Pulmonary artery endothelial cell (primary cell): ENCODE measurements around the gene RPS10. TPM values are rescaled to one million over a fixed set of nuclear protein-coding genes. Genes with fewer than 3 reads are reported as not detected.
A peak's percentile ranks its signal among the peaks of the same experiment; 100 is the strongest.
"Not testable (repeated sequence)": the region's sequence is repeated elsewhere in the genome, so short reads cannot be mapped to it uniquely, and the experiment has no call there.

Source experiments
- DNase-seq: peaks from one replicate; pipeline ENCODE4 v3.0.0-alpha.2; 2011; ENCODE audit warnings: low read depth, low spot score
- total RNA-seq: library from RNA; depleted of rRNA; stranded (reverse); fragments of >200 nt; gene quantifications from 2 replicates; pipeline ENCODE4 v1.2.3, GENCODE V29; 2014

The RPS10 gene
- total RNA-seq, 1 donor from 2014 or later, result 1,833 TPM

DNA sequence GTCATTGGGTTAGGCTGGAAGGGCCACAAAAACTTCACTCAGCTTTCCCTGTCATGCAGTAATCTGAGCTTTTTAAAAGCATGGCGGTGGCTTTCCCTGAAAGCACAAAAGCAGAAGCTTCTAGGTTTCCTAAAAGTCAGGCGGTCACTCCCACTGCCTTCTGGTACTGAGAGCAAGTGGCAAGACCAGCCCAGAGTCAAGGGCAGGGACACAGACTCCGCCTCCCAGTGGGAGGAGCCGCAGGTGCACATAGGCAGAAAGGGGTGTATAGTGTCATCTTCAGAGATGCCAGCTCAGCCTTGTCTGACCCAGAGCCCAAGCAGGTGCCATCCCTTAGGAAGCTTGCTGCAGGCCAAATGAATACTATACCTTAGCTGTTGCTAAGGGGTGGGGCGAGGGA is 22.0 kb upstream of the RPS10 start:
- DNase-seq, result no peak

DNA sequence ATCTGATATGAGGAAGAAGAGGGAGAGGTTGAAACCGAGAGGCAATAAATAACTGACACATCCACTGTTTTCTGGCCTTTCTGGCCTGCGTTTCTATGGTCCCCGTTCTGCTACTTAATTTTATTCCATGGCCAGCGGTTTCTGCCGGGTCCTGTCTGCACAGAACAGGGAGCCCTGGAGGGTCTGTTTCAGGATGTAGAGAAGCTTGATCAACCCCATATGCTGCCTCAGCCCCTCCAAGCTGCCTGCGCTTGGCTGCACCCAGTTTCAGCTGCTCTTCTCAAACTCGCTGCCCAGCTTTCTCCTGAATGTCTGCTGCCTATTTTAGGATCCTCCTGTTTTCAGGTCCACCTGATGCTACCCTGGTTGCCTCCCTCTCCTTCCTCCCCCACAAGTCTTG is 21.5 kb upstream of the RPS10 start:
- DNase-seq, result no peak

GRCh38 chr6:34445313-34445860 is 19.5 kb upstream of the RPS10 start:
- no peak for DNase-seq

DNA sequence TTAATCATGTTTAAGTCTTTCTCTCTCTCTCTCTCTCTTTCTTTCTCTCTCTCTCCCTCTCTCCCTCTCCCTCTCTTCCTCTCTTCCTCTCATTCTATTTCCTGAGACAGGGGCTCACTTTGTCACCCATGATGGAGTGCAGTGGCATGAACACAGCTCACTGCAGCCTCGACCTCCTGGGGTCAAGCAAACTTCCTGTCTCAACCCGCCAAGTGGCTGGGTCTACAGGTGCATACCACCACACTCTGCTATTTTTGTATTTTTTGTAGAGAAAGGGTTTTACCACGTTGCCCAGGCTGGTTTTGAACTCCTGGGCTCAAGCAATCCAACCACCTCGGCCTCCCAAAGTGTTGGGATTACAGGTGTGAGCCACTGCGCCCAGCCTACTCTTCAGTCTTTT is 15.7 kb upstream of the RPS10 start:
- DNase-seq, result no peak

DNA sequence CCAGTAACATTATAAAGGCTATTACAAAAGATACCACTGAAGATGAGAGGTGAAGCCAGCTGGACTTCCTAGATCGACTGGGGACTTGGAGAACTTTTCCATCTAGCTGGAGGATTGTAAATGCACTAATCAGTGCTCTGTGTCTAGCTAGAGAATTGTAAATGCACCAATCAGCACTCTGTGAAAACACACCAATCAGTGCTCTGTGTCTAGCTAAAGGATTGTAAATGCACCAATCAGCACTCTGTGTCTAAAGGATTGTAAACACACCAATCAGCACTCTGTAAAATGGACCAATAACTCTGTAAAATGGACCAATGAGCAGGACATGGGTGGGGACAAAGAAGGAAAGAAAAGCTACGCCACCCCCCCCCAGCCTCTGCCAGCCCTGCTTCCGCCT is 13.6 kb upstream of the RPS10 start:
- DNase-seq, result no peak

DNA sequence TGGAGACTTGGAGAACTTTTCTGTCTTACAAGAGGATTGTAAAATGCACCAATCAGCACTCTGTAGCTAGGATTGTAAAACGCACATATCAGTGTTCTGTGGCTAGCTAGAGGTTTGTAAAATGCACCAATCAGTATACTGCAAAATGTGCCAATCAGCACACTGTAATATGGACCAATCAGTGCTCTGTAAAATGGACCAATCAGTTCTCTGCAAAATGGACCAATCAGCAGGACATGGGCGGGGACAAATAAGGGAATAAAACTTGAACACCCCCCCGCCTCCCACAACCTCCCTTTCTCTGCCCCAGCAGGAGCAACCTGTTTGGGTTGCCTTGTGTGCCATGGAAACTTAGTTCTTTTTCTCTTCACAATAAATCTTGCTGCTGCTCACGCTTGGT is 12.8 kb upstream of the RPS10 start:
- no peak for DNase-seq

DNA sequence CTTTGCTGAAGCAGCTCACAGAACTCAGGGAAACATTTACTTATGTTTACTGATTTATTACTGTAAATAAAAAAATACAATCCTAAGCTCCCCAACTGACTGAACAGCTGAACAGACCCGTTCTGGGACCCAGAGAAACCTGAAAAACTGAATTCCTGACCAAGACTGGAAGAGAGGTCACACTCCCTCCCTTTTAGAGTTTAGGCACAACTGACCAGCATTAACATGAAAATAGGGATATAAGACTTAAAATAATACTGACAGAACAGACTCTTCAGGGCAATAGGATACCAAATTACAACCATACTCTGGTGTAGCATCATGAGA is 11.7 kb upstream of the RPS10 start:
- no peak for DNase-seq

DNA sequence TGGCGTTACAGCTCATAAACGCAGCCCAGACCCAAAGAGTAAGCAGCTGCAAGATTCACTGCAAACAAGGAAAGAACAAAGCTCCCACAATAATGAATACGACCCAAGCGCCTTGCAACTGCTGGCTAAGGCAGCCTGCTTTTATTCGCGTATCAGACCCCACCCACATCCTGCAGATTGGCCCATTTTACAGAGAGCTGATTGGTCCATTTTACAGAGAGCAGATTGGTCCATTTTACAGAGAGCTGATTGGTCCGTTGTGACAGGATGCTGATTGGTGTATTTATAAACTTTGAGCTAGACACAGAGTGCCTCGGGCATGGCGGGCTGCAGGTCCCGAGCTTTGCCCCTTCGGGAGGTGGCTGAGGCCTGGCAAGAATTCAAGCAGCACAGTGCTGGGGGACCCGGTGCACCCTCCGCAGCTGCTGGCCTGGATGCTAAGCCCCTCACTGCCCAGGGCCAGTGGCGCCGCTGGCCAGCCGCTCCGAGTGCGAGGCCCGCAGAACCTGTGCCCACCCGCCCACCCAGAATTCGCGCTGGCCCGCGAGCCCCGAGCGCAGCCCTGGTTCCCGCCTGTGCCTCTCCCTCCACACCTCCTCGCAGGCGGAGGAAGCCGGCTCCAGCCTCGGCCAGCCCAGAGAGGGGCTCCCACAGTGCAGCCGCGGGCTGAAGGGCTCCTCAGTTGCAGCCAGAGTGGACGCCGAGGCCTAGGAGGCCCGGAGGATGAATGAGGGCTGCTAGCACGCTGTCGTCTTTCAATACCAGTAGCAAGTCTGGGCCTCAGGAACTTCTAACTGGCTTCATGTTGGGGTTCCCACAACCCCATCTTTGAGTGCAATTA is 11.2 kb upstream of the RPS10 start:
- DNase-seq, result no peak

GRCh38 chr6:34435916-34436315 is 10.0 kb upstream of the RPS10 start:
- no peak for DNase-seq

GRCh38 chr6:34425132-34425497 is 754 bp downstream of the RPS10 start:
- no peak for DNase-seq

- no peak for DNase-seq
Observed at GRCh38 chr6:34424200-34425131, 1.4 kb downstream of the RPS10 start.

GRCh38 chr6:34423254-34423653 is 2.6 kb downstream of the RPS10 start:
- no peak for DNase-seq

- DNase-seq, result no peak
Observed at GRCh38 chr6:34418367-34418766, 7.5 kb downstream of the RPS10 start.

- DNase-seq, result no peak
Observed at GRCh38 chr6:34416877-34417371, 8.9 kb downstream of the RPS10 start.

DNA sequence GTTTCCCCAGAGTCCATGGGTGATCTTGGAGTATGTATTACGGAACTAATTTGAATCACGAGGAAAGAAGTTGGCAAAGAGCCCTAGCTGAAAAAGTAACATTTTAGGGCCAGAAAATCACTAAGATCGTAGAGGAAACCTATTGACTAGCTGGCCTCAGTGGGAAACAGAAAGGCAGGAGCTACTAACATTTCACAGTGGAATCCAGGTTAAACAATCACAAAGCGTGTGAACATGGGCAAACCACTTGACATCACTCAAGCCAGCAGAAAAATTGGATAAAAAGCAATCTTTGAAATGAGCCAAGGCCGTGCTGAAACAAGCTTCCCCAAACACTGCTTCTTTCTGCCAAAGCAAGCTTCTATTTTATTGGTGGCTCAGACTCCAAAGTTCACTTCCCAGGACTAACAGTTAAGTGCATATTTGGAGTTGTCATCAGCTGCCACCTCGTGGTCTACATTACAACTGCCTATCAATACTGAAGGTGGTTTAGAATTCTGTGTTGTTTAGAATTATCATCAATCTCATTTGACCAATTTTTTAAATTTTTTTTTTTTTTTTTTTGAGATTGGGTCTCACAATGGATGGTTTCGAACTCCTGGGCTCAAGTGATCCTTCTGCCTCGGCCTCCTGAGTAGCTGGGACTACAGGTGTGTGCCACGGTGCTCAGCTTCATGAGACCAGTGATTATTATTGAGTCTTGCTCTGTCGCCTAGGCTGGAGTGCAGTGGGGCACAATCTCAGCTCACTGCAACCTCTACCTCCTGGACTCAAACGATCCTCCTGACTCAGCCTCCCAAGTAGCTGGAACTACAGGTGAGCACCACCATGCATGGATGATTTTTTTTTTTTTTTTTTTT is 10.6 kb downstream of the RPS10 start:
- peak; percentile 60 for DNase-seq

GRCh38 chr6:34412643-34413214 is 13.1 kb downstream of the RPS10 start:
- DNase-seq, result no peak

DNA sequence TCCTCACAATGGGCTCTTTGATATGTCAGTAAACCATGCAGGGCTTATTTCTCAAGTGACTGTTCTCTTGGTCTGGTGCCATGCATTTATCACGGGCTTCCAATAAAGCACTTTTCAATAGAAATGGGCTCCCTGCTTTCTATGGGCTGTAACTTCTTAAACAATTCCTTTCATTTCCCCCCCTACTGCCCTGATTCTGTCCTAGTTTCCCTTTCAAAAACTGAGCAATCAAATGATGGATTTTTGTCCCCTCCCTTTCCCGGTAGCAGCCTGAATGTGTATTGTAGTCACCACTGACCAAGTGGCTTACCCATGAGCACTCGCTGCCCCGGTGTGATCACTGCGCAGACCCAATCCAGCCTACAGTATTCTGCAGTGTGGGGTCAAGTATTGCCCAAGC is 13.9 kb downstream of the RPS10 start:
- DNase-seq, result no peak

- DNase-seq, result not testable (repeated sequence)
Observed at GRCh38 chr6:34407915-34408314, 18.0 kb downstream of the RPS10 start.

GRCh38 chr6:34396518-34396917 is 29.4 kb downstream of the RPS10 start:
- DNase-seq, result no peak

DNA sequence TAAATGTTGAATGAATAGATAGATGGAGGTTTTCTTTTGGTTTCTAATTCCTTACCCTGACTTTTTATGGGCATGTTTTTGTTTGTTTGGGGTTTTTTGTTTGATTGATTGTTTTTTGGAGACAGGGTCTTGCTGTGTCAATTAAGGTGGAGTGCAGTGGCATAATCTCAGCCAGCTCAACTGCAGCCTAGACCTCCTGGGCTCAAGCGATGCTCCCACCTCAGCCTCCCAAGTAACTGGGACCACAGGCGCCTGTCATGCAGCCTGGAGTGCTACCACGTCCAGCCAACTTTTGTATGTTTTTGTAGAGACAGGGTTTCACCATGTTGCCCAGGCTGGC is 31.9 kb downstream of the RPS10 start:
- DNase-seq, result no peak
